ENCODE measurements around the gene WDR27. TPM values are rescaled to one million over a fixed set of nuclear protein-coding genes. Genes with fewer than 3 reads are reported as not detected.

Gene WDR27
- total RNA-seq, 1 donor, result 23.9 TPM

GRCh38 chr6:169623975-169624374 is 77.9 kb downstream of the WDR27 start:
- DNase-seq (ENCODE audit: insufficient read length, low spot score, missing footprints), result no peak
- Histone ChIP-seq H3K27ac (ENCODE audit: low read depth, low read length) (no peak overlapping the region), H3K4me3 (ENCODE audit: insufficient read depth, low read length) (no peak overlapping the region), H3K79me2 (ENCODE audit: insufficient read depth, low read length) (no peaks in the 10 kb centered on the region), H3K27me3 (ENCODE audit: insufficient read depth, low read length) (no peaks in the 10 kb centered on the region), H3K4me1 (ENCODE audit: insufficient read depth, low read length) (peaks cover 19% of the 10 kb centered on the region), H3K4me2 (ENCODE audit: insufficient read depth, low read length) (no peak overlapping the region), H4K20me1 (ENCODE audit: insufficient read depth, low read length) (no peaks in the 10 kb centered on the region), H3K36me3 (ENCODE audit: insufficient read depth, low read length) (peaks cover 23% of the 10 kb centered on the region), H3K9me3 (ENCODE audit: low read depth, low read length) (no peaks in the 10 kb centered on the region), H2AFZ (ENCODE audit: low read length) (no peak overlapping the region)
- TF ChIP-seq CTCF (IDR thresholded peaks at IDR 0.05; ENCODE audit: extremely low read depth, low read depth, low read length), result no peak

GRCh38 chr6:169623343-169623742 is 78.5 kb downstream of the WDR27 start:
- Histone ChIP-seq H3K4me1 (ENCODE audit: insufficient read depth, low read length) (peaks cover 22% of the 10 kb centered on the region), H4K20me1 (ENCODE audit: insufficient read depth, low read length) (no peaks in the 10 kb centered on the region), H3K9me3 (ENCODE audit: low read depth, low read length) (no peaks in the 10 kb centered on the region), H3K4me3 (ENCODE audit: insufficient read depth, low read length) (no peak overlapping the region), H3K27ac (ENCODE audit: low read depth, low read length) (no peak overlapping the region), H3K79me2 (ENCODE audit: insufficient read depth, low read length) (no peaks in the 10 kb centered on the region), H2AFZ (ENCODE audit: low read length) (no peak overlapping the region), H3K36me3 (ENCODE audit: insufficient read depth, low read length) (peaks cover 23% of the 10 kb centered on the region), H3K27me3 (ENCODE audit: insufficient read depth, low read length) (no peaks in the 10 kb centered on the region), H3K4me2 (ENCODE audit: insufficient read depth, low read length) (no peak overlapping the region)
- no peak for TF ChIP-seq CTCF (IDR thresholded peaks at IDR 0.05; ENCODE audit: extremely low read depth, low read depth, low read length)
- DNase-seq (ENCODE audit: insufficient read length, low spot score, missing footprints), result no peak

GRCh38 chr6:169622618-169623017 is 79.2 kb downstream of the WDR27 start:
- peaks cover 23% of the 10 kb centered on the region for H3K36me3 ChIP-seq (ENCODE audit: insufficient read depth, low read length)
- H3K4me1 ChIP-seq (ENCODE audit: insufficient read depth, low read length), result peaks cover 28% of the 10 kb centered on the region
- H3K4me3 ChIP-seq (ENCODE audit: insufficient read depth, low read length), result no peak overlapping the region
- no peak for DNase-seq (ENCODE audit: insufficient read length, low spot score, missing footprints)
- no peak for TF ChIP-seq CTCF (IDR thresholded peaks at IDR 0.05; ENCODE audit: extremely low read depth, low read depth, low read length)
- no peak overlapping the region for H3K27ac ChIP-seq (ENCODE audit: low read depth, low read length)
- no peaks in the 10 kb centered on the region for H4K20me1 ChIP-seq (ENCODE audit: insufficient read depth, low read length)
- H2AFZ ChIP-seq (ENCODE audit: low read length), result no peak overlapping the region
- H3K9me3 ChIP-seq (ENCODE audit: low read depth, low read length), result no peaks in the 10 kb centered on the region
- peak overlapping the region; percentile 9 for H3K4me2 ChIP-seq (ENCODE audit: insufficient read depth, low read length)
- no peaks in the 10 kb centered on the region for H3K79me2 ChIP-seq (ENCODE audit: insufficient read depth, low read length)
- H3K27me3 ChIP-seq (ENCODE audit: insufficient read depth, low read length), result no peaks in the 10 kb centered on the region

- Histone ChIP-seq H3K4me2 (ENCODE audit: insufficient read depth, low read length) (no peak overlapping the region), H3K27me3 (ENCODE audit: insufficient read depth, low read length) (no peaks in the 10 kb centered on the region), H3K4me3 (ENCODE audit: insufficient read depth, low read length) (no peak overlapping the region), H3K79me2 (ENCODE audit: insufficient read depth, low read length) (no peaks in the 10 kb centered on the region), H2AFZ (ENCODE audit: low read length) (no peak overlapping the region), H4K20me1 (ENCODE audit: insufficient read depth, low read length) (no peaks in the 10 kb centered on the region), H3K4me1 (ENCODE audit: insufficient read depth, low read length) (peaks cover 28% of the 10 kb centered on the region), H3K9me3 (ENCODE audit: low read depth, low read length) (no peaks in the 10 kb centered on the region), H3K27ac (ENCODE audit: low read depth, low read length) (no peak overlapping the region), H3K36me3 (ENCODE audit: insufficient read depth, low read length) (peaks cover 19% of the 10 kb centered on the region)
- TF ChIP-seq CTCF (IDR thresholded peaks at IDR 0.05; ENCODE audit: extremely low read depth, low read depth, low read length), result no peak
- no peak for DNase-seq (ENCODE audit: insufficient read length, low spot score, missing footprints)
Observed at GRCh38 chr6:169621311-169621710, 80.5 kb downstream of the WDR27 start.

All from osteoblast (primary cell).